ENCODE results near the gene TRUB2. TPM values are rescaled to one million over a fixed set of nuclear protein-coding genes. Genes with fewer than 3 reads are reported as not detected.

The TRUB2 gene
- total RNA-seq, 1 experiment from 2014 or later = 33.2 TPM

DNA sequence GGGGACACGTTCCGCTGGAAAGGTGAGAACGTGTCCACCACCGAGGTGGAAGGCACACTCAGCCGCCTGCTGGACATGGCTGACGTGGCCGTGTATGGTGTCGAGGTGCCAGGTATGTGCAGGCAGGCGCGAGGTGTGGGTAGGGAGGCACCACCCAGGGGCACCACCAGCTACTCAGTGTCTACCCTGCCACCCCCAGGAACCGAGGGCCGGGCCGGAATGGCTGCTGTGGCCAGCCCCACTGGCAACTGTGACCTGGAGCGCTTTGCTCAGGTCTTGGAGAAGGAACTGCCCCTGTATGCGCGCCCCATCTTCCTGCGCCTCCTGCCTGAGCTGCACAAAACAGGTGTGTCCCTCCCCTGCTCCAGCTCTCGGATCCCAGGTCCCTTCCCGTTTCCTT is 33.2 kb upstream of the TRUB2 start (continued):
- TF ChIP-seq E2F5 (CRISPR knock-in tag; IDR thresholded peaks at IDR 0.05) = no peak
- no peak for TF ChIP-seq NFYB (CRISPR knock-in tag; conservative IDR thresholded peaks at IDR 0.05; ENCODE audit: low read depth)
- TF ChIP-seq ZNF671 (CRISPR knock-in tag; IDR thresholded peaks at IDR 0.05) = no peak
- no peak for TF ChIP-seq ZNF263 (CRISPR knock-in tag; IDR thresholded peaks at IDR 0.05; ENCODE audit: low read depth)
- no peak for TF ChIP-seq HMGXB4 (CRISPR knock-in tag; IDR thresholded peaks at IDR 0.05)
- no peak for TF ChIP-seq KAT7 (CRISPR knock-in tag; IDR thresholded peaks at IDR 0.05; ENCODE audit: borderline replicate concordance)

- CTCF ChIA-PET = interaction anchor here (0.9 to 1.6 kb wide), 2 partner anchors 13 to 89 kb away, joined by 3 to 5 read pairs; no protein-coding TSS in a partner anchor
- no peaks in the 10 kb centered on the region for H3K9me3 Mint-ChIP-seq
- no peak overlapping the region for H3K4me3 Mint-ChIP-seq
- DNase-seq (ENCODE audit: low spot score) (no peak), ATAC-seq (no peak)
- H3K27ac Mint-ChIP-seq = no peak overlapping the region
- H3K27me3 Mint-ChIP-seq (ENCODE audit: low read depth) = no peaks in the 10 kb centered on the region
- no peaks in the 10 kb centered on the region for H3K4me1 Mint-ChIP-seq
- POLR2A ChIA-PET = interaction anchor here (1.0 kb wide), 1 partner anchor 9 kb away, joined by 3 read pairs; no protein-coding TSS in a partner anchor
- H3K36me3 Mint-ChIP-seq = peaks cover 21% of the 10 kb centered on the region
- TF ChIP-seq AR (CRISPR knock-in tag; IDR thresholded peaks at IDR 0.05) (no peak), ZNF317 (CRISPR knock-in tag; IDR thresholded peaks at IDR 0.05; ENCODE audit: borderline replicate concordance, low read depth) (no peak), STAT6 (CRISPR knock-in tag; conservative IDR thresholded peaks at IDR 0.05; ENCODE audit: low read depth) (no peak), SP1 (CRISPR knock-in tag; conservative IDR thresholded peaks at IDR 0.05) (no peak), ZNF532 (CRISPR knock-in tag; IDR thresholded peaks at IDR 0.05; ENCODE audit: borderline replicate concordance) (no peak), RELA (CRISPR knock-in tag; IDR thresholded peaks at IDR 0.05; ENCODE audit: borderline replicate concordance) (no peak), FOXJ3 (CRISPR knock-in tag; IDR thresholded peaks at IDR 0.05; ENCODE audit: borderline replicate concordance) (no peak), ZNF423 (CRISPR knock-in tag; IDR thresholded peaks at IDR 0.05) (no peak), FOXK1 (CRISPR knock-in tag; IDR thresholded peaks at IDR 0.05) (no peak)
- TF ChIP-seq, protein P1, sequence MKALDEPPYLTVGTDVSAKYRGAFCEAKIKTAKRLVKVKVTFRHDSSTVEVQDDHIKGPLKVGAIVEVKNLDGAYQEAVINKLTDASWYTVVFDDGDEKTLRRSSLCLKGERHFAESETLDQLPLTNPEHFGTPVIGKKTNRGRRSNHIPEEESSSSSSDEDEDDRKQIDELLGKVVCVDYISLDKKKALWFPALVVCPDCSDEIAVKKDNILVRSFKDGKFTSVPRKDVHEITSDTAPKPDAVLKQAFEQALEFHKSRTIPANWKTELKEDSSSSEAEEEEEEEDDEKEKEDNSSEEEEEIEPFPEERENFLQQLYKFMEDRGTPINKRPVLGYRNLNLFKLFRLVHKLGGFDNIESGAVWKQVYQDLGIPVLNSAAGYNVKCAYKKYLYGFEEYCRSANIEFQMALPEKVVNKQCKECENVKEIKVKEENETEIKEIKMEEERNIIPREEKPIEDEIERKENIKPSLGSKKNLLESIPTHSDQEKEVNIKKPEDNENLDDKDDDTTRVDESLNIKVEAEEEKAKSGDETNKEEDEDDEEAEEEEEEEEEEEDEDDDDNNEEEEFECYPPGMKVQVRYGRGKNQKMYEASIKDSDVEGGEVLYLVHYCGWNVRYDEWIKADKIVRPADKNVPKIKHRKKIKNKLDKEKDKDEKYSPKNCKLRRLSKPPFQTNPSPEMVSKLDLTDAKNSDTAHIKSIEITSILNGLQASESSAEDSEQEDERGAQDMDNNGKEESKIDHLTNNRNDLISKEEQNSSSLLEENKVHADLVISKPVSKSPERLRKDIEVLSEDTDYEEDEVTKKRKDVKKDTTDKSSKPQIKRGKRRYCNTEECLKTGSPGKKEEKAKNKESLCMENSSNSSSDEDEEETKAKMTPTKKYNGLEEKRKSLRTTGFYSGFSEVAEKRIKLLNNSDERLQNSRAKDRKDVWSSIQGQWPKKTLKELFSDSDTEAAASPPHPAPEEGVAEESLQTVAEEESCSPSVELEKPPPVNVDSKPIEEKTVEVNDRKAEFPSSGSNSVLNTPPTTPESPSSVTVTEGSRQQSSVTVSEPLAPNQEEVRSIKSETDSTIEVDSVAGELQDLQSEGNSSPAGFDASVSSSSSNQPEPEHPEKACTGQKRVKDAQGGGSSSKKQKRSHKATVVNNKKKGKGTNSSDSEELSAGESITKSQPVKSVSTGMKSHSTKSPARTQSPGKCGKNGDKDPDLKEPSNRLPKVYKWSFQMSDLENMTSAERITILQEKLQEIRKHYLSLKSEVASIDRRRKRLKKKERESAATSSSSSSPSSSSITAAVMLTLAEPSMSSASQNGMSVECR (CRISPR knock-in tag; IDR thresholded peaks at IDR 0.05; ENCODE audit: borderline replicate concordance) = no peak
Observed at GRCh38 chr9:128349772-128350171, 27.5 kb upstream of the TRUB2 start.
